Purkinje cell (primary cell): ENCODE data around the gene USP3. TPM values are rescaled to one million over a fixed set of nuclear protein-coding genes. Genes with fewer than 3 reads are reported as not detected.

Experiments used
- polyA plus RNA-seq: library from polyadenylated mRNA; unstranded; fragments of >200 nt; fragmentation: Nextera tagmentation; gene quantifications from 2 replicates; pipeline ENCODE4 v1.2.1, GENCODE V29; 2014

USP3 gene
- 13.6 and 20.5 TPM in 2 replicates for polyA plus RNA-seq

GRCh38 chr15:63504247-63504978 lies at the start of gene USP3:
Gene USP3 (plus strand): TSS chr15:63504593. CDS start chr15:63504740, 147 bp downstream.

GRCh38 chr15:63597038-63597790 lies 92.8 kb downstream of the USP3 start, which contains the start of gene FBXL22:
Gene FBXL22 (plus strand): TSS chr15:63597387. CDS start chr15:63597393, 6 bp downstream.

Other genes starting within 250 kb of the USP3 start
- gene APH1B, start 227.0 kb upstream of the USP3 start, polyA plus RNA-seq = 25.9 and 29.1 TPM in 2 replicates
- gene CA12, start 122.7 kb upstream of the USP3 start, polyA plus RNA-seq = 87.1 and 111 TPM in 2 replicates
- gene FBXL22, start 92.8 kb downstream of the USP3 start, polyA plus RNA-seq = 0.45 TPM in 1 of 2 replicates, not detected in the other